Iris pigment epithelial cell (primary cell): Measurements from ENCODE around the gene UNC13D.
"Not testable (repeated sequence)": the region's sequence is repeated elsewhere in the genome, so short reads cannot be mapped to it uniquely, and the experiment has no call there.

ENCODE experiments used
- DNase-seq: peaks from one replicate; pipeline ENCODE4 v3.0.0-alpha.2; 2011; ENCODE audit warnings: low read depth

Gene UNC13D

GRCh38 chr17:75874323-75875181, 30.3 kb upstream of the UNC13D start:
- no peak for DNase-seq

- DNase-seq = no peak
Measured at GRCh38 chr17:75873587-75874322, 29.6 kb upstream of the UNC13D start.

GRCh38 chr17:75872434-75873351, 28.5 kb upstream of the UNC13D start:
- peak; percentile 83 for DNase-seq

- DNase-seq = not testable (repeated sequence)
Measured at GRCh38 chr17:75870228-75870627, 26.0 kb upstream of the UNC13D start.

- peak; percentile 50 for DNase-seq
Measured at GRCh38 chr17:75869282-75870141, 25.3 kb upstream of the UNC13D start.

- DNase-seq = not testable (repeated sequence)
Measured at GRCh38 chr17:75868730-75869281, 24.6 kb upstream of the UNC13D start.

- DNase-seq = not testable (repeated sequence)
Measured at GRCh38 chr17:75865404-75866188, 21.4 kb upstream of the UNC13D start.

GRCh38 chr17:75864887-75865286, 20.7 kb upstream of the UNC13D start:
- not testable (repeated sequence) for DNase-seq

- DNase-seq = peak; percentile 82
Measured at GRCh38 chr17:75864448-75864871, 20.3 kb upstream of the UNC13D start.

- no peak for DNase-seq
Measured at GRCh38 chr17:75861927-75862317, 17.7 kb upstream of the UNC13D start.

- not testable (repeated sequence) for DNase-seq
Measured at GRCh38 chr17:75859358-75859757, 15.2 kb upstream of the UNC13D start.

- DNase-seq = no peak
Measured at GRCh38 chr17:75856062-75856756, 12.0 kb upstream of the UNC13D start.

- peak; percentile 100 for DNase-seq
Measured at GRCh38 chr17:75855310-75856061, 11.3 kb upstream of the UNC13D start, which contains the start of gene WBP2. WBP2 (minus strand) TSS chr17:75855335; CDS start chr17:75855297, 38 bp downstream.

GRCh38 chr17:75854881-75855309, 10.7 kb upstream of the UNC13D start:
- no peak for DNase-seq

GRCh38 chr17:75854101-75854748, 10.0 kb upstream of the UNC13D start:
- DNase-seq = peak; percentile 68

- peak; percentile 90 for DNase-seq
Measured at GRCh38 chr17:75853433-75853832, 9.2 kb upstream of the UNC13D start.

GRCh38 chr17:75851693-75851991, 7.4 kb upstream of the UNC13D start:
- not testable (repeated sequence) for DNase-seq
